Progenitor cell of endocrine pancreas (in vitro differentiated cells): ENCODE results near the gene KCNK17. TPM values are rescaled to one million over a fixed set of nuclear protein-coding genes. Genes with fewer than 3 reads are reported as not detected.

Experiments used
- DNase-seq: peaks from one replicate; pipeline ENCODE4 v3.0.0; 2021; ENCODE audit warnings: low spot score; ENCODE audit not compliant: unreplicated experiment
- H3K27ac Mint-ChIP-seq: 2 replicates; pipeline ENCODE4 v1.8.0; 2021; ENCODE audit warnings: mild to moderate bottlenecking, moderate library complexity, mixed read lengths
- H3K27me3 Mint-ChIP-seq: 2 replicates; pipeline ENCODE4 v1.8.0; 2021; ENCODE audit warnings: mixed read lengths
- H3K36me3 Mint-ChIP-seq: 2 replicates; pipeline ENCODE4 v1.8.0; 2022; ENCODE audit warnings: mixed read lengths; ENCODE audit not compliant: insufficient read depth
- H3K4me1 Mint-ChIP-seq: 2 replicates; pipeline ENCODE4 v1.8.0; 2021; ENCODE audit warnings: low read depth, mixed read lengths
- H3K4me3 Mint-ChIP-seq: 2 replicates; pipeline ENCODE4 v1.8.0; 2021; ENCODE audit warnings: low read depth, mild to moderate bottlenecking, moderate library complexity, mixed read lengths
- H3K9me3 Mint-ChIP-seq: 2 replicates; pipeline ENCODE4 v1.8.0; 2021; ENCODE audit warnings: low read depth, mixed read lengths
- total RNA-seq: library from RNA; stranded (reverse); gene quantifications from 2 replicates; pipeline ENCODE4 v1.2.1, GENCODE V29; 2021
- TF ChIP-seq, protein P1 (sequence below): fragments of 200-600 bp; sonication (generic); IDR thresholded peaks from one replicate; pipeline ENCODE4 v1.5.0; 2021; ENCODE audit warnings: antibody characterized with exemption, mild to moderate bottlenecking; ENCODE audit not compliant: unreplicated experiment

KCNK17 gene
- total RNA-seq, 1 donor from 2014 or later = 11.2 TPM

DNA sequence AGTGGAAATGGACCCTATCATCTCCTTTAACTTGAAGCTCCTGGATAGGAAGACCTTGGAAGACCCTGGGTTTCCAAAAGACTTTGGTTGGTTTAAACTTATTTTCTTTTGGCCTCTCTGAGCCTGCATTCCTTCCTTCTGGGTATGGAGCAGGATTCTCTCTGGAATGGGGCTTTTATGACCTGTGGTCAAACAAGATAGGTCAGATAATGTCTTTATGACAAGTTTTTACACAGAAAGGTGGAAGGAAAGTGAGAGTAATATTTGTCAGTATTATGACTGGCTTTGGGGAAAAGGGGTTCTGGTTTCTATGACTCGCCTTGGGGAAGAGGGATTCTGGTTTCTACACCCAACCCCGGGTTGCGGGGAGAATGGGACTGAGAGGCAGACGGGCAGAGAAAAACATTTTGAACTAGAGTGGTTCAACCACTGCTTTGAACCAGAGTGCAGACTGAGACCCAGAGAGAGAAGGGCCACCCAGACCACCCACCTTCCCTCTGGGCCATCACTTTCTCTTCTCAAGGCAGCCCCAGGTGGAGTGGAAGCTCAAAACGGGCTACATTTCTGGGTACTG, 47.4 kb downstream of the KCNK17 start:
- H3K27me3 Mint-ChIP-seq = peaks cover 11% of the 10 kb centered on the region
- no peaks in the 10 kb centered on the region for H3K4me1 Mint-ChIP-seq
- DNase-seq = no peak
- TF ChIP-seq, protein P1, sequence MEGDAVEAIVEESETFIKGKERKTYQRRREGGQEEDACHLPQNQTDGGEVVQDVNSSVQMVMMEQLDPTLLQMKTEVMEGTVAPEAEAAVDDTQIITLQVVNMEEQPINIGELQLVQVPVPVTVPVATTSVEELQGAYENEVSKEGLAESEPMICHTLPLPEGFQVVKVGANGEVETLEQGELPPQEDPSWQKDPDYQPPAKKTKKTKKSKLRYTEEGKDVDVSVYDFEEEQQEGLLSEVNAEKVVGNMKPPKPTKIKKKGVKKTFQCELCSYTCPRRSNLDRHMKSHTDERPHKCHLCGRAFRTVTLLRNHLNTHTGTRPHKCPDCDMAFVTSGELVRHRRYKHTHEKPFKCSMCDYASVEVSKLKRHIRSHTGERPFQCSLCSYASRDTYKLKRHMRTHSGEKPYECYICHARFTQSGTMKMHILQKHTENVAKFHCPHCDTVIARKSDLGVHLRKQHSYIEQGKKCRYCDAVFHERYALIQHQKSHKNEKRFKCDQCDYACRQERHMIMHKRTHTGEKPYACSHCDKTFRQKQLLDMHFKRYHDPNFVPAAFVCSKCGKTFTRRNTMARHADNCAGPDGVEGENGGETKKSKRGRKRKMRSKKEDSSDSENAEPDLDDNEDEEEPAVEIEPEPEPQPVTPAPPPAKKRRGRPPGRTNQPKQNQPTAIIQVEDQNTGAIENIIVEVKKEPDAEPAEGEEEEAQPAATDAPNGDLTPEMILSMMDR = no peak
- no peaks in the 10 kb centered on the region for H3K9me3 Mint-ChIP-seq
- no peak overlapping the region for H3K27ac Mint-ChIP-seq
- H3K4me3 Mint-ChIP-seq = no peak overlapping the region
- H3K36me3 Mint-ChIP-seq = no peaks in the 10 kb centered on the region

- Mint-ChIP-seq H3K4me1 (no peaks in the 10 kb centered on the region), H3K27ac (no peak overlapping the region), H3K36me3 (no peaks in the 10 kb centered on the region), H3K9me3 (no peaks in the 10 kb centered on the region), H3K27me3 (peaks cover 11% of the 10 kb centered on the region), H3K4me3 (no peak overlapping the region)
- DNase-seq = no peak
- TF ChIP-seq, protein P1 = no peak
Measured at GRCh38 chr6:39266375-39266774, 47.8 kb downstream of the KCNK17 start.

DNA sequence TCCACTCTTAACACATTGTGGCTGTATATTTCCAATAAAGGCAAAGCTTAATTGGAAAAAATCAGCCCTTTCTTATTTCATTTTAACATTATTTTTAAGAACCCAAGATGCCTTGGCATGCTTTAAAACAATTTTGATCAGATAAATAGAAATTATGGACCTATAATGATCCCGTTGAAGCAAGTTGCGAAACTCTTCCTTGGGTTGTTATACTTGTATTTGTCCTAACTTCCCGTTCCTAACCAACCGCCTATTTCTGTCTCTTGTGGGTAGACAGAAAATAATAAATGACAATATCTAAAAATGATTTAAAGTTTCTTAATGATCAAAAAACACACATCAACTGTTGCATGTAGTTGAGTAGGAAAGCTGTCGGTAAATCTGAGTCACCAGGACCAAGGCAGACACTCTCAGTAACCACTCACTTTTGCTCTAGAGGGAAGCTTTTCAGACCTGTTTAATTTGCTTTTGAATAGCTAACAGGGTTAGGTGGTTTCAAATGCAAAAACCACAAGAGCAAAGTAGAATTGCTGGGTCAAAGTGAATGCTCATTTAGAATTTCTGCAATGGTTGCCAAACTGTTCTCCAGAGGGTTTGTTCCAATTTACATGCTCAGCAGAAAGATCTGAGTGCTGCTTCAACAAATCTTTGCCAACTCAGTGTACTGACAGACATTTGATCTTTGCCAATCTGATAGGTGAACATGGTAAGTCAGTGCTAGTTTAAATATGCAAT, 50.7 kb downstream of the KCNK17 start:
- H3K9me3 Mint-ChIP-seq = no peaks in the 10 kb centered on the region
- peaks cover 21% of the 10 kb centered on the region for H3K27me3 Mint-ChIP-seq
- no peaks in the 10 kb centered on the region for H3K36me3 Mint-ChIP-seq
- no peak for DNase-seq
- no peaks in the 10 kb centered on the region for H3K4me1 Mint-ChIP-seq
- H3K4me3 Mint-ChIP-seq = no peak overlapping the region
- no peak overlapping the region for H3K27ac Mint-ChIP-seq
- TF ChIP-seq, protein P1 = no peak

GRCh38 chr6:39261751-39262150, 52.5 kb downstream of the KCNK17 start:
- Mint-ChIP-seq H3K4me3 (no peak overlapping the region), H3K27me3 (peaks cover 12% of the 10 kb centered on the region), H3K36me3 (no peaks in the 10 kb centered on the region), H3K4me1 (no peaks in the 10 kb centered on the region), H3K9me3 (no peaks in the 10 kb centered on the region), H3K27ac (no peak overlapping the region)
- no peak for DNase-seq
- TF ChIP-seq, protein P1 = no peak

- TF ChIP-seq, protein P1 = no peak
- Mint-ChIP-seq H3K36me3 (no peaks in the 10 kb centered on the region), H3K4me3 (no peak overlapping the region), H3K4me1 (no peaks in the 10 kb centered on the region), H3K27me3 (peaks cover 10% of the 10 kb centered on the region), H3K9me3 (no peaks in the 10 kb centered on the region), H3K27ac (no peak overlapping the region)
- DNase-seq = no peak
Measured at GRCh38 chr6:39260953-39261352, 53.3 kb downstream of the KCNK17 start.
